Stimulated activated CD8-positive, alpha-beta memory T cell treated with anti-CD3 and anti-CD28 coated beads, Interleukin-2, amount 100 ng/mL, for 48 hours (primary cell): ENCODE data around the gene TMEFF2.
"Not testable (repeated sequence)": the region's sequence is repeated elsewhere in the genome, so short reads cannot be mapped to it uniquely, and the experiment has no call there.

Experiments used
- DNase-seq, 2 donors: peaks; one replicate each; pipeline ENCODE4 v3.0.0-alpha.2; 2020; ENCODE audit warnings: low read depth in 2 of 2

TMEFF2 gene

DNA sequence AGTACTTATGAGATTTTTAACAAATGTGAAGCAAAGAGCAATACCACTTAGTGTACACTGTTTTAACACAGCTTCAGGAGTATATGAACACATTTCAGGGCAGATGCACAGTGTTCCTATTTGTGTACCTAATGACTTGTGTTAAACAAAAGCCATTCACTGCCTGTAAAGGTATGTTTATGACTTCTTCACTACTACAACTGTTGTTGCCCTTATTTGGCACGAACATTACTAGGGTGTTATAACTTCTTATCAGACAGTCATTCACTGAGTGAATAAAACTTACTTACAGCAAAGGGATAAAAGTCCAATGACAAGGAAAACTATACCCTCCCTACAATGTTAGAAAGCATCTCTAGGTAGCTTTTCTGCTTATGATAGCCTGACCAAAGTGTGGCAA, 262.4 kb downstream of the TMEFF2 start:
- no peak for DNase-seq

DNA sequence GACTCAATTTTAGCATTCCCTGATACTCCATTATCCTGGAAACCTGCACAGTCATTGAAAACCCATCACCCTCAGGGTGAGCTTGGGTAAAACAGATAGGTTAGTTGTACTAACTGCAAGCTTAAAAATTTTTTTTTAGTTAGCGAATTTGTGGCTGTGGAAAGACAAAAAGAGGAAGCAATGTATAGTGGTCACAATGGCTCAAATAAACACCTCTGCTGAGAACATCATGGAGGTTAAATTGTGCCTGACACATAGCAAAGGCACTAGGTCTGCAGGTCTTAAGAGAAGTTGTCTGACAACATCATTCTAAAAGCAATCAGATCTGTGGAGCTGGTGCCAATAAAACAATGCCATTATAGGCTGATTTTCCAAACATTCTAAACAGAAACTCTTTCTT, 263.4 kb downstream of the TMEFF2 start:
- DNase-seq: no peak

DNA sequence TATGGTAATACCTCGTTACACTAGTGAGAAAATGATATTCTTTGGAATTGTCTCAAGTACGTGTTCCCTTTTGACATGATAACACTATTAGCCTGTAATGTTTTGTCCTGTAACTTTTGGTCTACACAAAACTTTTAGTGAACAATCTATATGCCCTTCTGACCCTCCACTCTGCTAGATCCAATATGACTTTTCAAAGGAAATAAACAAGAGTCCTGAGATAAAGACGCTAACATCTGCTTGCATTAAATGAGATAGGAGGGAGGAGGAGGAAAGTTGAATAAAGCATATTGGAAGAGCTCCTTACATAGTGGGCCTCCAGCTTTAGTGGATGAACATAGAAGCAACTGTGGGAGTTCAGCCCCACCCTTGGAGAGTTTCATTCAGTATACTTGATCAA, 264.5 kb downstream of the TMEFF2 start:
- DNase-seq: no peak

DNA sequence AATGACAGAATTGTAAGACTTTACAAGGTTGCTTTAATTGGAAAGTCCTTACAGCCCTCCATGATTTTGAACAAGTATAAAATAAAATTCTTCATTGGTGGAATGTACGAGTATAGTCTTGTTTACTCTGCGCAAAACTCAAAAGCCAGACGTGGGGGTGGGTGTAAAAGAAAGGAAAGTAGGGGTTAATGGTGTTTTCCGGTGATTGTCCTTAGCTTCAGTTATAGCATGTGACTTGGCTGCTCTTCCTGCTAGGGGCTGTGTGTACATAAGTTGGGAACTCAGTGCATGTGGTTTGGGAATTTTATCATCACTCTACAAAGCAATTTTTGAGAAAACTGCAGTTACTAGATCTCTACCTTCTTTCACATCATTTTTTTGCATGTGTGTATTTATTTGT, 265.4 kb downstream of the TMEFF2 start:
- no peak for DNase-seq

DNA sequence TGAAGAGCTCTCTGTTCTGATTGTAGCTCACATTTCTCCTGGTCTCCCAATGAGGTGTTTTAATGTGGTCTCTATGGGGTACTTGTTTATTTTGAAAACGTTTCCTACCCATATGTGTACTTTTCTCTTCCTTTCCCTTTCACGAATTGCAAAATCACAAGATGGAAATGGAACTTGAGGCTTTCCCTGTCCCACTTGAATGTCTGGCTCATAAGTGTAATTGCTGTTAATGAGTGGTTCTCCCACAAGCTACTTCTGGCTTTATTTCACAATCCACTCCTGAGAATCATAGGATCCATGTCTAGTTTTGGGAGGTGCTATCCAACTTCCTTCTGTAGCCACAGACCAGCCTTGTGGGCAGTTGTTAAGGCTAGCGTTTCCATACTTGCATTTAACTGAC, 266.7 kb downstream of the TMEFF2 start:
- no peak for DNase-seq

DNA sequence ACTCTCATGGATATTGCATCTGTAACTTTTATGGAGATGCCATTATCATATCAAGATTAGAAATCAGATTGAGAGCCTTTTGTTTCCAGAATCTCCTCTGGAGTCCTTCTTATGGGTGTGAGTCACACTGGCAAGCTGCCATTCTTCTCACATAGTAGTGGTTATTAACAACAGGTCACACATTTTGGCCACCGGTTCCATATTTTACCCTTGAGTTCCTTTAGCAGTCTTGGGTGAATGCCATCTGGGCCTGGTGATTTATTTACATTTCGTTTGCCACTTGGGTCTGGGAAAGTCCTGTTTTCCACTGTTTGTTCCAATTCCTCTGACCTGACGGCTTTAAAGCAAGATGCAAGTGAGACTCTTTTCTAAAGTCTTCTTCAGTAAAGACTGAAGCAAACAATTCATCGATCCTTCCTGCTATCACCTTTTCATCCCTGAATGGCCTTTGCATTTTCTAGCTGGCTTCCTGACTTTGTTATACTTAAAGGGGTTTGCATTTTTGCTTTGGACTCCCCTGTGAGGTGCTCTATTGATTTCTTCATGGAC, 267.3 kb downstream of the TMEFF2 start:
- no peak for DNase-seq

DNA sequence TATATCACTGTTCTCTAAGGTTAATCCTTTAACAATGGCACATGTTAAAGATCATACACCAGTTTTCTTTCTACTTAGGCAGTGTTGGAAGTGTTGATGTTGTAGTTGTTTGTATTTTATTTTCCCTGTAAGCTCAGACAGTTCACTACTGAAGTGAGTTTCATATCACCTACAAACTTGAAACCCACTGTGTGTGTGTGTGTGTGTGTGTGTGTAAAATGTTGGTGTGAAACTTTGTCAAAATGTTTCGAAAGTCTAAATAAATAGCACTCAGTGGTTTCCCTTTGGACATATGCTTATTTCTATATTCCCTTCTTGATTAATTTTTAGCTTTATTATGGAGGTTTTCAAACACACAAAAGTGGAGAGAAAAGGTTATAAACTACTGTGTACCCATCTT, 268.1 kb downstream of the TMEFF2 start:
- DNase-seq: no peak

DNA sequence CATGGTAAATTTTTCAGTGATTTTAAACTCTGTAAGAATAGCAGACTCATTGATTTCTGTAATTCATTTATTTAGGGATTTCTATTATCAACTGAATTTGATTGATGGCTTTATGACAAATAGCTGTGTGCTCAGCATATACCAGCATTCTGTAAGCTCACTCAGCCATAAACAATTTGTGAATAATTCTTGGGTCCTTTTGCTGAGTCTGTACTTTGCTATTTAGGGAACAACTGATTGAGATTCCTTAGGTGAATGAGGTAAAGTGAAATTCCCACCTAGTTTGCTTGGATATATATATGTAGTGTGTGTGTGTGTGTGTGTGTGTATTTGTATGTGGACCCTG, 271.1 kb downstream of the TMEFF2 start:
- no peak for DNase-seq

DNA sequence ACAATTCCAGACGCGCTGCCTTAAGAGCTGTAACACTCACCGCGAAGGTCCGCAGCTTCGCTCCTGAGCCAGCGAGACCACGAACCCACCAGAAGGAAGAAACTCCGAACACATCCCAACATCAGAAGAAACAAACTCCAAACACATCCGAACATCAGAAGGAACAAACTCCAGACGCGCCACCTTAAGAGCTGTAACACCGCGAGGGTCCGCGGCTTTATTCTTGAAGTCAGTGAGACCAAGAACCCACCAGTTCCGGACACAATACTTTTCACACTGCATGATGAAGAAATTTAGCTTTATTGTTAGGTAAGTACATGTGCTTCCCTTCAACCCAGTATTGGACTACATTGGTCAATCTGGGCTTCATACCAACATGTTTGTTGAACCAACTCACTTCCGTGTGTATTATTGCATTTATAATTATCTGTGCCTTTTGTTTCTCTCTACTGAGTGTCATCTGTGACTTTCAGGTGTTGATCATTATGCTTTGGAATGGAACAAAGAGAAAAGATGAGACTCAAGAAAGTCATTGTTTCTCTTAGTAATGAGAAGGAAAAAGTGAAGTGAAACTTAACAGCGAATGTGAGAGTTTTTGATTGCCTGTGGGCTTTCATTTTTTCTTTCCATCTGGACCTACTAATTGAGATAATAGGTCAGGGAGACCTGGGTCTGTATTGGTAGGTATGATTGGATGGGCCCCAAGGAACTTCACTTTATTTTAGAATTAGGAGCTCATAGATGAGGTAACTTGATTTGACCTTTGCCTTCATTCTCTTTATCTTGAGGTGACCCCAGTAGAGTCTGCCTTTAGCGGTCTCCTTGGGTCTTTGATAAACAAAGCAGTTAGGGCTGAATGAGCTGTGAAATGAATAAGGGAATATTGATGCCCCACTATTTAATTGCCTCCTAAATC, 271.7 kb downstream of the TMEFF2 start:
- no peak for DNase-seq

DNA sequence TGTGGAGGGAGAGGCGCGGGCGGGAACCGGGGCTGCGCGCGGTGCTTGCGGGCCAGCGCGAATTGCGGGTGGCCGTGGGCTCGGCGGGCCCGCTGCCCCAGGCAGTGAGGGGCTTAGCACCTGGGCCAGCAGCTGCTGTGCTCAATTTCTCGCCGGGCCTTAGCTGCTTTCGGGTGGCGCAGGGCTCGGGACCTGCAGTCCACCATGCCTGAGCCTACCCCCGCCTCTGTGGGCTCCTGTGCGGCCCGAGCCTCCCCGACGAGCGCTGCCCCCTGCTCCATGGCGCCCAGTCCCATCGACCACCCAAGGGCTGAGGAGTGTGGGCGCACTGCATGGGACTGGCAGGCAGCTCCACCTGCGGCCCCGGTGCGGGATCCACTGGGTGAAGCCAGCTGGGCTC, 273.1 kb downstream of the TMEFF2 start:
- not testable (repeated sequence) for DNase-seq

DNA sequence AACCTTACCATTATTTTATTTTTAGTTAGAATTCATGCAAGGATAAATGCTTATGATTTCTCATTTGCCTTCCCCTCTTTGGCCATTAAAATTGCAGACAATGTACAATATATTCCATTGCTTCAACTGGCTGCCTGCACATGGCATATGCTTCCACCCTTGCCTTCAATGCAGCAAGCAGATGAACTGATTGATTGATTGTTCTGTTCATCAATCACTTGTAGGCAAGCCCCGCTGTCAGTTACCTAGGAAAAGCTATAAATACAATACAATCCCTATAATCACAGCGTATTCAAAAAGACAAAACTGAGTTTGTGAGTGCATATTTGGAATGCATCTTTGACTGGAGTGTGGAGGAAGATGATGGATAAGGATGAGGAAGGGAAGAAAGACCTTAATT, 274.2 kb downstream of the TMEFF2 start:
- no peak for DNase-seq

DNA sequence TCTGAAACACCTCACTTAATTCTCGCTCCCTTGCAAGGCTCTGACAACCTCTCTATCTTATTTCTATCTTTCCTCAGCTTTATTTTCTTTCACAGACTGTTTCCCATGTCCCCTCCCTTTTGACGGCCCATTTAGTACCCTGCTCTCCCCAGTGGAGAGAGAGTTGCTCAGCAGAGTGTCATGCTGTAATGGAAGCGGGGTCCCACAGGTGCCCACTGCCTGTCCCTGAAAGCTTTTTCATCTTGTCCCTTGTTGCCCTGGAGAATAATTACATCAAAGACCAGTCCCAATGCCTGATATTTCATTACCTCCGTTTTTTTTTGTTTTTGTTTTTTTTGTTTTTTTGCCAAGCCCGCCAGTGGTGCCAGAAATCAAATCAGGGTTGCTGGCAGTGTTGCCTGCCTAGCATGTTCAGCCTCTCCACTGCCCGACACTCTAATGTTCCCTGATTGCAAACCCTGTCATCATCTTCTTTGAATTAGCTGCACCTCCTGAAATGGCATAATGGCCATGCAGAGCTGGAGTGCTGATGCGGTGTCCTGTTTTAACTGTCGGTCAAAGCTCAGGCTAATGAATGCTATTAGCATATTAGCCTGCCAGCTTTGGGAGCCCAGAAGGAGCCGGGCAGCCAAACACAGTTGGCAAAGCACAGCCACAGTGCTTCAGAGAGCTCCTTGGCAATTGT, 276.6 kb downstream of the TMEFF2 start:
- no peak for DNase-seq

DNA sequence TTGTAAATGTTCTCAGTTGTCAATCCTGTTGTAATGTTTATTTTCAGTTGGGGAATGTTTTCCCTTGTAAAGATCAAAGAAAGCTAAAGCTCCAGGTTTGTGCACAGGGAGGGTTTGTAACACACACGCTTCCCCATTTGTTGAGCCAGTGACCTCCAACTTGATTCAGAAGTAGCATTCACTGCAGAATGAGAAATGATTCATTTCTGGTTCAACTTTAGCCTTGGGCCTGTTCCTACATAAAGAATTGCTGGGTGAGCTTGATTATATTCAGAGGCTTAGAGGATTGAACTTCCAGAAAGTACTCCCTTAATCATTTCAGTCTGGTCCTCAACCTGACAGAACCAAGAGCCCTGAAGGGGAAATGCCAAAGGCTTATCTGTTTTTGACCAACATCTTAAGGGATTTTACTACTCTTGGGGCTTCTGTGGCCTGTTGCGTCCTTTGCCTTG, 277.3 kb downstream of the TMEFF2 start:
- DNase-seq: no peak

DNA sequence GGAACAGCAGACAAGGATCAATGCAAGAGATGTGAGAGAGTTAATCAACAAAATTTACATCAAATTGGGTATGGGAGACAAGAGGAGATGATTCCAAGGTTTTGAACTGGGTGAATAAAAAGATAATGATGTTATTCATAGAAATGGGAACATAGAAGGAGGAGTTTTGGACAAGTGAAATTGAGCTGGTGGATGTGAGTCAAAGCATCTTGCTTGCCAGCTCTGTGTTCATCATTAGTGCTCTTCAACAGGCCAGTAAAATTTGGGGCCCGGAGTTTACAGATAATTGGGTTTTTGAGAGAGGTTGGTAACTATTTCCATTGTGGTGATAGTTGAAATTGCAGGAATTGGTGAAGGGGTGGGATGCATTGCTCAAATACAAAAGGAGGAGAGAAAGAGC, 277.9 kb downstream of the TMEFF2 start:
- no peak for DNase-seq

DNA sequence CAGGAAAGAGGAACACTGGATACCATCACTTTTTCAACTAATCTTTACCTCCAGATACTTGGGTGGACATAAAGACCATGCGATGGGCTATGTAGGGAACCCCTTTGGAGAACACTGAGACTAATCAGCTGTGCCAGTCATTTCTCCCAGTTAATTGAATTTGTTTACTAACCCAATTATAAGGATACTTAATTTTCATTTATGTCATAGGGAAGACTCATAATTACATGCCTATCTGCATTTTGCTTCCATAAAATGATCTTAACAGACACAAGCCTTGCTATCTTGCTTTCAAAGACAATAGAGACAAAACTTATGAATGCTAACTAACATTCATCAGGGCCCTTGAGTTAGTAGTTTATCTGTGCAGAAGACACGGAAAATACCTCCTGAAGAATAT, 279.0 kb downstream of the TMEFF2 start:
- DNase-seq: no peak

DNA sequence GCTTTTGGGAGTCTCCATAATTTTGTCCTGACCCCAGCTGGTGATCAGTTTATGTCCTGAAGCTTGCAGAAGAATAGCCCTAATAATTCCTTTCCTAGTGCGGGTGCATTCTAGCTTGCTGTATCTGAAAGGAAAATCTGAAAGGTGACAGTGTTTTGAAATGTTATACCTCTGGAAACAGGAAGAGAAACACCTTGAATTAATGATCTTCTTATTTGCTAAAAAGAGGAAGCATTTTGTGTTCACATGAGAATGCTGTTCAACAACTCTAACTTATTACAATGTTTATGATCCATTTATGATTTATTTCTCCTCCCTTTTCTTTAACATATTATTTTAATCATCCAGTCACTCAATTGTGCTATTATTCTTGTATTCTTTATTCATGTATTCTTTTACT, 280.9 kb downstream of the TMEFF2 start:
- no peak for DNase-seq

DNA sequence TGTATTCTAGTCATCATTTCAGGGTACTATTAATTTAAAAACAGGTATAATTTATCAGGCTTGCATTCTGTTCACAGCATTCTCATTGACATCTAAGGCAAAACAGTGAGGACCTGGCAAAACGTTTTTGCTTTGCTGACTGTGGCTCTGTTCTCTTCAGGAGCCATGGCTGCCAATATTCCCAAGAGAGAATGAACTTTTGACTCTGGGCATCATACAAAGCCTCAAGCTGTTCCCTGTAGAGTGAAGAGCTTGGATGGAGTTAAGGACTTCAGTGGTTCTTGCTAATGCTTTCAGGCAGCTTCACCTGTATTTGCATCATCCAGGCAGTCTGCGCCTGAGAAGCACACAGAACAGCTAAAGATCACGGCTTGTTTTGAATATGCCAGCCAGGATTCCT, 282.0 kb downstream of the TMEFF2 start:
- no peak for DNase-seq

DNA sequence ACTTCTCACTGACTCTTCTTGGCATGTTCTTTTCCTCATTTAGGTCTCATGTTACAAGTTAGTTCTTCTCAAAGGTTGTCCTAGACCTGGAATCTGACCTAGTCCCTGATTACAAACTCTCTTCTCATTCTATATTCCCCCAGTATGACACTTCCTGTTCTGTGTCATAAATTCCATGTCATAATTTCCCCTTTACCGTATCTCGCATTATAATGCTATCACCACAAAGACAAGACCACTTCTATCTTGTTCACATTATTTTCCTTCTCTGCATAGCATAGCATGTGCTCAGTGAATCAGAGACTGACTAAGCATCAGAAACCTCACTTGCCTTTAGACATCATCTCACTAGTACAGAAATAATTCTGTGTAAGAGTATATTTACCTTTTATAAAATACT, 284.2 kb downstream of the TMEFF2 start:
- DNase-seq: no peak

DNA sequence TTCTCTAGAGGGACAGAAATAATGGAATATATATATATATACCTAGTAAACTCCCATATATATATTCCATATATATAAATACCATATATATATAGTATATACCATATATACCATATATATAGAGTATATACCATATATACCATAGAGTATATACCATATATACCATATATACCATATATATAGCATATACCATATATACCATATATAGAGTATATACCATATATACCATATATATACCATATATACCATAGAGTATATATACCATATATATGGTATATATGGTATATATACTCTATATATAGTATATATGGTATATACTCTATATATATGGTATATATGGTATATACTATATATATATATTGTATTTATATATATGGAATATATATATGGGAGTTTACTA, 285.9 kb downstream of the TMEFF2 start:
- no peak for DNase-seq

DNA sequence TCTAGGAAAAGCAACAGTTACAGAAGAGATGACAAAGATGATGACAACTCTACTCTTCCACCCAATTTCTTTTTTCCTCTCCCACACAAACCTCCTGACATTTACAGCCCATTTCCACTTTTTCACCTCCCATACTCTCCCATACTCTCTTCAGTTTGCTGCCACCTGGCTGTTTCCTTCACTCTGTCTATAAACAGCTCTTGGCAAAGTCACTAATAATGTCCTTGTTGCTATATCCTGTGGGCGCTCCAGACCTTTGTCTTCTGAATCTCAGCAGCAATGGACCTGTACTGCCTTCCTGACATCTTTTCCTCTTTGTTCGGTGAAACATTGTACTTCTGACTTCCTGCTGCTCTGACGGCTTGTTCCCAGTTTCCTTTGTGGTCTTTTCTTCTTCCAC, 287.2 kb downstream of the TMEFF2 start:
- DNase-seq: no peak

DNA sequence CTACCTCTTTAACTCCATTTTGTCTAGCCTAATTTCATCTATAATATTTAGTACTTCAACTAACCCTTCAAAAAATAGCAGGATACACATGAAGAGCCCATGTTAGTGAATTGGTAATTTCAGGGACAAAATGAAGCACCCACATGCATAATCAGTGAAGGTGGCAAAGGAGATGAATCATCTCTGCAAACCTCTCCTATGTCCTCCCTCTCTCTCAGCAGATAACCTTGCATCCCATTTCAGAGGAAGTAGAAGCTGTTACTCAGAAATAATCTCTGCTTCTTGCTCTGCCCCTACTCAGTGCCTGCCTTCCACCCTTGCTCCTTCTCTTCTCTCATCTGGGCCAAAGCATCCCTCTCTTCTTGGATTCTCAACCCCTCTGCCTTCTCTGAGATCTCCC, 287.6 kb downstream of the TMEFF2 start:
- DNase-seq: no peak

DNA sequence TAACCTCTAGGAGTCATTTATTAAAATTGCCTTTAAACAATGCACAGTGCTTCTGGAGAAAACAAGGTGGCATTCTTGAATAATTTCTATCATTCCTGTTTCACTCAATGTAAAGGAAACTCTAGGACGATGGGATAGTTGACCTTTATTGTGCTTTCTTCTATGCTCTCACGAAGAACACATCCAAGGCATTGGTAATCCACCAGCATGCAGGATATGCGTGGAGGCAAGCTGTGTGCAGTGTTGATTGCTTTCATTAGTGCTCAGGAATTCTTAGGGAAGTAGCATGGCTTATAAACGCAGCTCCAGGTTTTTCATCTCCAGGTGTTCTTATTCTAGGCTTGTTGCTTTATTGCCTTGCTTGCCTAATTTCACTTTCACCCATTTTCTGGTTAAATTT, 289.4 kb downstream of the TMEFF2 start:
- DNase-seq: no peak

DNA sequence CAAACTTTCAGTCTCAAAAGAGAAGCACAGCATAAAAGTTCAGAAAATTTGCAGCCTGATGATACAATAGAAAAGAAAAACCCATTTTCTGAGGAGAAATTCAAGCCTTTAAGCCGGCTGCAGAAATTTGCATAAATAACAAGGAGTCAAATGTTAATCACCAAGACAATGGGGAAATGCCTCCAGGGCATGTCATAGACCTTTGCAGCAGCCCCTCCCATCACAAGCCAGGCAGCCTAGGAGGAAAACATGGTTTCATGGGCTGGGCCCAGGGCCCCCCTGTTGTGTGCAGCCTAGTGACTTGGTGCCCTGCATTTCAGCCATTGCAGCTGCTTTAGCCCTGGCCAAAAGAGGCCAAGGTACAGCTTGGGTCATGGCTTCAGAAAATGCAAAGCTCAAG, 293.7 kb downstream of the TMEFF2 start:
- DNase-seq: no peak
